Gastroesophageal sphincter (tissue), 3 donors: ENCODE results near the gene HINFP.

Source experiments
- EP300 ChIP-seq: sonication (generic); formaldehyde crosslinking; IDR thresholded peaks from one replicate; pipeline ENCODE4 v1.6.1; 2017; ENCODE audit warnings: antibody characterized with exemption, mild to moderate bottlenecking
- POLR2A ChIP-seq, 2 donors: fragments of 450-650 bp; IDR thresholded peaks; one replicate each; pipeline ENCODE4 v1.6.1; 2017; ENCODE audit warnings: antibody characterized with exemption in 2 of 2, mild to moderate bottlenecking in 2 of 2, moderate library complexity in 1 of 2
- POLR2AphosphoS5 ChIP-seq: sonication (generic); formaldehyde crosslinking; IDR thresholded peaks from one replicate; pipeline ENCODE4 v1.6.1; 2017; ENCODE audit warnings: antibody characterized with exemption
- TF ChIP-seq, protein P1 (sequence below), 4 experiments: fragments of 200-600 bp in 2 of 4; fragments of 450-650 bp in 2 of 4; sonication (generic) in 1 of 4; IDR thresholded peaks; one replicate each; pipeline ENCODE4 v1.5.1; 2017 to 2019; ENCODE audit warnings: antibody characterized with exemption in 4 of 4, mild to moderate bottlenecking in 2 of 4, moderate library complexity in 2 of 4

GRCh38 chr11:119085437-119085847 lies 35.9 kb upstream of the HINFP start:
- TF ChIP-seq, protein P1, sequence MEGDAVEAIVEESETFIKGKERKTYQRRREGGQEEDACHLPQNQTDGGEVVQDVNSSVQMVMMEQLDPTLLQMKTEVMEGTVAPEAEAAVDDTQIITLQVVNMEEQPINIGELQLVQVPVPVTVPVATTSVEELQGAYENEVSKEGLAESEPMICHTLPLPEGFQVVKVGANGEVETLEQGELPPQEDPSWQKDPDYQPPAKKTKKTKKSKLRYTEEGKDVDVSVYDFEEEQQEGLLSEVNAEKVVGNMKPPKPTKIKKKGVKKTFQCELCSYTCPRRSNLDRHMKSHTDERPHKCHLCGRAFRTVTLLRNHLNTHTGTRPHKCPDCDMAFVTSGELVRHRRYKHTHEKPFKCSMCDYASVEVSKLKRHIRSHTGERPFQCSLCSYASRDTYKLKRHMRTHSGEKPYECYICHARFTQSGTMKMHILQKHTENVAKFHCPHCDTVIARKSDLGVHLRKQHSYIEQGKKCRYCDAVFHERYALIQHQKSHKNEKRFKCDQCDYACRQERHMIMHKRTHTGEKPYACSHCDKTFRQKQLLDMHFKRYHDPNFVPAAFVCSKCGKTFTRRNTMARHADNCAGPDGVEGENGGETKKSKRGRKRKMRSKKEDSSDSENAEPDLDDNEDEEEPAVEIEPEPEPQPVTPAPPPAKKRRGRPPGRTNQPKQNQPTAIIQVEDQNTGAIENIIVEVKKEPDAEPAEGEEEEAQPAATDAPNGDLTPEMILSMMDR (IDR thresholded peaks at IDR 0.05): no peak
- TF ChIP-seq EP300 (no peak), POLR2A (IDR thresholded peaks at IDR 0.05) (no peak), POLR2AphosphoS5 (no peak)
